NB4 (cell line): ENCODE results near the gene KRT77.

Experiments used
- DNase-seq: peaks from one replicate; pipeline ENCODE4 v3.0.0; 2010; ENCODE audit warnings: low read depth
- H3K4me3 ChIP-seq: one replicate; pipeline ENCODE4 v1.5.1; 2011; ENCODE audit warnings: mild to moderate bottlenecking, low read depth, low read length, moderate library complexity
- CTCF ChIP-seq: IDR thresholded peaks from one replicate; pipeline ENCODE4 v1.5.1; 2012; ENCODE audit warnings: low read depth, low read length
- MYC ChIP-seq: IDR thresholded peaks from 2 replicates; pipeline ENCODE4 v1.6.1; 2011; ENCODE audit warnings: low read depth, low read length
- POLR2A ChIP-seq: IDR thresholded peaks from 2 replicates; pipeline ENCODE4 v1.6.1; 2011; ENCODE audit warnings: mild to moderate bottlenecking; ENCODE audit not compliant: insufficient read length; ENCODE audit errors: extremely low read depth
- TF ChIP-seq, protein P1 (sequence below): IDR thresholded peaks from 2 replicates; pipeline ENCODE4 v1.6.1; 2011; ENCODE audit warnings: low read depth, low read length

KRT77 gene

DNA sequence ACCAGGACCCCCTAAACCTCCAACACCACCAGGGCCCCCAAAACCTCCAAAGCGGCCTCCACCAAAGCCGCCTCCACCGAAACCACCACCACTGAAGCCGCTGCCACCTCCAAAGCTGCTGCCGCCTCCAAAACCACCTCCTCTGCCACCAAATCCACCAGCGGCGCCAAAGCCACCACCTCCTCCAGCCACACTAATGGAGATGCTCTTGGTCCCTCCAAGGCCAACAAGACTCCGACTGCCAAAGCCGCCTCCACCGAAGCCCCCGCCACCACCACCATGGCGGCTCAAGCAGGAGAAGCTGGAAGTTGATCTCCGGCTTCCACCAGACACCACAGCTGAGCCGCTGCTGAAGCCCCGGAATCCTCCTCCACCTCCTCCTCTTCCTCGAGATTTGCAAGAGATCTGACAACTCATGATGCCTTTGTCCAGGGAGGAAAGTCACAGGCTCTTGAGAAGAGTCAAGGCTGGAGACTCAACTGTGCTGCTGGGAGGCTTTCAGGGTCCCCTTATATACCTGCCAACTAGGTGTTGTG, 51.5 kb downstream of the KRT77 start, which contains the start of gene KRT2:
Gene KRT2, minus strand, starts transcription at position 486 of the 536 bp plus-strand sequence. Its CDS starts 69 bp downstream, at position 417.
- H3K4me3 ChIP-seq, result no peak within 1 kb of the TSS
- TF ChIP-seq POLR2A (no peak), MYC (no peak), CTCF (no peak)
- TF ChIP-seq, protein P1, sequence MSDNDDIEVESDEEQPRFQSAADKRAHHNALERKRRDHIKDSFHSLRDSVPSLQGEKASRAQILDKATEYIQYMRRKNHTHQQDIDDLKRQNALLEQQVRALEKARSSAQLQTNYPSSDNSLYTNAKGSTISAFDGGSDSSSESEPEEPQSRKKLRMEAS, result no peak
- DNase-seq, result no peak

- TF ChIP-seq, protein P1, result no peak
- no peak for TF ChIP-seq MYC
- TF ChIP-seq CTCF, result no peak
- TF ChIP-seq POLR2A, result no peak
- no peak overlapping the region for H3K4me3 ChIP-seq
- no peak for DNase-seq
These were observed 52.7 kb downstream of the KRT77 start for GRCh38 chr12:52650520-52651081.

DNA sequence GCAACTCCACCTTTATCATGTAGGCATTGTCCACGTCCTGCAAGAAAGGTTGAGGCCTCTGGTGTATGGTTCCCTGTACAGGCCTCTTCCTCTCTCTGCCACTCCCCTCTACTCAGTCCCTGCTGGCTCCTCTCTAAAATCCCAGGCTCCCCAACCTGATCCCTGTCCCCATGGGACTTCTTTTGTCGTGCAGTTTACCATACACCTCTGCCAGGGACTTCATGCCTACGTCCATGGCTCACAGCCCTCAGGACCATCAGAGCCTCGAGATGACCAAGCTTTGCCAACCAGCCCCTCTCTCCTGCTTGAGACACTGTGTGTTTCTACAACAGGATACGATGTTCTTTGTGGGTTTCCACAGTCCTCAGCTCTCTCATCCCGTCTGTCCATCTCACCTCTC, 54.3 kb downstream of the KRT77 start:
- H3K4me3 ChIP-seq, result no peak overlapping the region
- DNase-seq, result no peak
- TF ChIP-seq POLR2A, result no peak
- TF ChIP-seq, protein P1, result no peak
- no peak for TF ChIP-seq CTCF
- TF ChIP-seq MYC, result no peak

GRCh38 chr12:52648012-52648550, 55.2 kb downstream of the KRT77 start:
- no peak overlapping the region for H3K4me3 ChIP-seq
- TF ChIP-seq, protein P1, result no peak
- TF ChIP-seq POLR2A (no peak), MYC (no peak), CTCF (no peak)
- DNase-seq, result no peak

GRCh38 chr12:52647601-52648000, 55.7 kb downstream of the KRT77 start:
- DNase-seq, result no peak
- no peak overlapping the region for H3K4me3 ChIP-seq
- TF ChIP-seq POLR2A (no peak), MYC (no peak), CTCF (no peak)
- TF ChIP-seq, protein P1, result no peak
